HepG2 (cell line): Measurements from ENCODE around the gene SHPK. TPM values are rescaled to one million over a fixed set of nuclear protein-coding genes. Genes with fewer than 3 reads are reported as not detected.

ENCODE experiments used
- ARID3A ChIP-seq: IDR thresholded peaks from 2 replicates; pipeline ENCODE4 v1.6.1; 2012; ENCODE audit warnings: low read depth, low read length, improper control_type of control experiment
- ATF3 ChIP-seq: sonication (generic); formaldehyde crosslinking; IDR thresholded peaks from 2 replicates; pipeline ENCODE4 v1.4.0; 2020; ENCODE audit warnings: missing genetic modification reagents
- CERS6 ChIP-seq: sonication (generic); formaldehyde crosslinking; IDR thresholded peaks from 2 replicates; pipeline ENCODE4 v1.5.0; 2020; ENCODE audit warnings: missing genetic modification reagents
- EED ChIP-seq: sonication (generic); formaldehyde crosslinking; IDR thresholded peaks from 2 replicates; pipeline ENCODE4 v1.5.0; 2020; ENCODE audit warnings: mild to moderate bottlenecking, missing genetic modification reagents
- EZH2 ChIP-seq: conservative IDR thresholded peaks from 2 replicates; pipeline ENCODE4 v1.6.1; 2012; ENCODE audit warnings: mild to moderate bottlenecking, low read depth, low read length, moderate library complexity
- FOXP1 ChIP-seq, 2 experiments: fragments of 450-650 bp in 1 of 2; IDR thresholded peaks; 2 replicates each; pipeline ENCODE4 v1.6.1; 2017 to 2018; ENCODE audit warnings: antibody characterized with exemption in 1 of 2
- GLI4 ChIP-seq: sonication (generic); formaldehyde crosslinking; IDR thresholded peaks from 2 replicates; pipeline ENCODE4 v1.5.1; 2020; ENCODE audit warnings: missing genetic modification reagents, mild to moderate bottlenecking, moderate library complexity, borderline replicate concordance
- HMG20A ChIP-seq: IDR thresholded peaks from 2 replicates; pipeline ENCODE4 v1.6.1; 2016; ENCODE audit warnings: borderline replicate concordance
- IRF2 ChIP-seq: IDR thresholded peaks from 2 replicates; pipeline ENCODE4 v1.6.1; 2018; ENCODE audit warnings: missing genetic modification reagents, missing compliant biosample characterization
- MED8 ChIP-seq: sonication (generic); formaldehyde crosslinking; IDR thresholded peaks from 2 replicates; pipeline ENCODE4 v1.8.1; 2023; ENCODE audit warnings: mild to moderate bottlenecking, missing genetic modification reagents; ENCODE audit not compliant: insufficient replicate concordance
- NFIB ChIP-seq: sonication (generic); formaldehyde crosslinking; IDR thresholded peaks from 2 replicates; pipeline ENCODE4 v1.9.0; 2021; ENCODE audit warnings: missing genetic modification reagents, mild to moderate bottlenecking, borderline replicate concordance
- TAF15 ChIP-seq: fragments of 200-400 bp; formaldehyde crosslinking; IDR thresholded peaks from one replicate; pipeline ENCODE4 v1.6.1; 2018; ENCODE audit warnings: mild to moderate bottlenecking, low read depth, low read length; ENCODE audit not compliant: poor library complexity, severe bottlenecking
- ZBTB14 ChIP-seq: sonication (generic); formaldehyde crosslinking; IDR thresholded peaks from 2 replicates; pipeline ENCODE4 v1.4.0; 2020; ENCODE audit warnings: missing genetic modification reagents
- ZBTB25 ChIP-seq: IDR thresholded peaks from 2 replicates; pipeline ENCODE4 v1.6.1; 2018; ENCODE audit warnings: missing genetic modification reagents
- ZNF180 ChIP-seq: sonication (generic); formaldehyde crosslinking; IDR thresholded peaks from 2 replicates; pipeline ENCODE4 v1.4.0; 2020; ENCODE audit warnings: low read depth, missing genetic modification reagents, borderline replicate concordance
- ZNF230 ChIP-seq: sonication (generic); formaldehyde crosslinking; IDR thresholded peaks from 2 replicates; pipeline ENCODE4 v1.4.0; 2020; ENCODE audit warnings: mild to moderate bottlenecking, missing genetic modification reagents
- ZNF232 ChIP-seq: sonication (generic); formaldehyde crosslinking; IDR thresholded peaks from 2 replicates; pipeline ENCODE4 v1.4.0; 2020; ENCODE audit warnings: missing genetic modification reagents, borderline replicate concordance
- ZNF639 ChIP-seq: conservative IDR thresholded peaks from 2 replicates; pipeline ENCODE4 v1.6.1; 2018; ENCODE audit warnings: missing genetic modification reagents
- ZNF761 ChIP-seq: sonication (generic); formaldehyde crosslinking; conservative IDR thresholded peaks from 2 replicates; pipeline ENCODE4 v1.4.0; 2020; ENCODE audit warnings: mild to moderate bottlenecking, missing genetic modification reagents
- polyA plus RNA-seq, 8 experiments: library from polyadenylated mRNA; depleted of rRNA in 3 of 8; stranded (reverse) in 7 of 8; unstranded in 1 of 8; fragments of >200 nt; fragmentation: Illumina TruSeq in 4 of 8; extraction: Trizol in 4 of 8; gene quantifications; 2 replicates each; pipeline versions ENCODE4 v1.2.1 to v1.2.3, GENCODE V29; 2011 to 2016; ENCODE audit warnings: low read depth in 4 of 8, missing spikeins in 1 of 8, mixed read lengths in 1 of 8; ENCODE audit not compliant: insufficient read depth in 1 of 8
- total RNA-seq, 5 experiments: library from RNA; depleted of rRNA; stranded (reverse); fragments of >200 nt; fragmentation: Illumina TruSeq; extraction: Trizol; gene quantifications; 2 replicates each; pipeline ENCODE4 v1.2.3, GENCODE V29; 2016; ENCODE audit warnings: low read depth in 1 of 5

The SHPK gene
- total and polyA plus RNA-seq, 2 of the 13 experiments (the other 11 are each of a cell fraction or from before 2014, with no cell fraction given), result 16.2 to 30.9 TPM

- TF ChIP-seq ZNF232 (CRISPR knock-in tag), result peak; percentile 2; the same call in 1 of the 2 replicates
- no peak; the same call in none of the 2 replicates for TF ChIP-seq ZNF639 (CRISPR knock-in tag)
- no peak for TF ChIP-seq ZNF230
- TF ChIP-seq ZNF180 (CRISPR knock-in tag), result no peak
- TF ChIP-seq CERS6, result 0 out of 2 replicates have a peak, but pooled peaks have one; percentile 13
- no peak for TF ChIP-seq ATF3 (CRISPR knock-in tag)
- no peak for TF ChIP-seq MED8
- peak; percentile 23 for TF ChIP-seq IRF2 (CRISPR knock-in tag)
- no peak for TF ChIP-seq FOXP1 (IDR thresholded peaks at IDR 0.05)
- TF ChIP-seq FOXP1 (CRISPR knock-in tag; IDR thresholded peaks at IDR 0.05), result no peak
- peak; percentile 47; the same call in 1 of the 2 replicates for TF ChIP-seq ZBTB25 (CRISPR knock-in tag)
- TF ChIP-seq TAF15, result no peak
- TF ChIP-seq ZNF761, result peak; percentile 71; the same call in 1 of the 2 replicates
- TF ChIP-seq HMG20A (CRISPR knock-in tag), result no peak
- no peak for TF ChIP-seq ARID3A
- no peak; the same call in 1 of the 2 replicates for TF ChIP-seq GLI4 (CRISPR knock-in tag)
- TF ChIP-seq EZH2, result no peak
- peak; percentile 39; the same call in 1 of the 2 replicates for TF ChIP-seq ZBTB14 (CRISPR knock-in tag)
- TF ChIP-seq EED (CRISPR knock-in tag), result no peak; the same call in 1 of the 2 replicates
- no peak for TF ChIP-seq NFIB (CRISPR knock-in tag)
These were observed 32.4 kb upstream of the SHPK start, which contains the start of the genes EMC6 and TAX1BP3 (continued) for GRCh38 chr17:3668279-3669084.
